Activated T-helper 1 cell treated with anti-CD3 and anti-CD28 coated beads, Interleukin-12 subunit alpha, Interleukin-12 subunit beta, Interleukin-2, Interleukin-4 antibody, amounts not matched to agents 30 ng/mL and 10 ng/mL and 1 ng/mL, durations not matched to agents 14 hours and 24 hours and 36 hours (primary cell): ENCODE measurements around the gene NDUFA11. TPM values are rescaled to one million over a fixed set of nuclear protein-coding genes. Genes with fewer than 3 reads are reported as not detected.
"Not testable (repeated sequence)": the region's sequence is repeated elsewhere in the genome, so short reads cannot be mapped to it uniquely, and the experiment has no call there.

Experiments
- DNase-seq: peaks from one replicate; pipeline ENCODE4 v3.0.0; 2021; ENCODE audit warnings: low spot score
- H3K27ac Mint-ChIP-seq: one replicate; pipeline ENCODE4 v1.8.0; 2021; ENCODE audit warnings: mild to moderate bottlenecking, mixed read lengths
- H3K27me3 Mint-ChIP-seq: one replicate; pipeline ENCODE4 v1.8.0; 2022; ENCODE audit warnings: mild to moderate bottlenecking, moderate library complexity, mixed read lengths; ENCODE audit not compliant: insufficient read depth
- H3K36me3 Mint-ChIP-seq: one replicate; pipeline ENCODE4 v1.8.0; 2021; ENCODE audit warnings: low read depth, mixed read lengths
- H3K4me1 Mint-ChIP-seq: one replicate; pipeline ENCODE4 v1.8.0; 2021; ENCODE audit warnings: low read depth, mixed read lengths
- H3K4me3 Mint-ChIP-seq: one replicate; pipeline ENCODE4 v1.8.0; 2021; ENCODE audit warnings: mild to moderate bottlenecking, moderate library complexity, mixed read lengths
- H3K9me3 Mint-ChIP-seq: one replicate; pipeline ENCODE4 v1.8.0; 2021; ENCODE audit warnings: mixed read lengths
- intact Hi-C: fragments of 100-400 bp; cut with micrococcal nuclease; formaldehyde crosslinking; loops from one replicate; pipeline ENCODE4 v1.15.1; 2024
- total RNA-seq: library from RNA; stranded (reverse); gene quantifications from 2 replicates; pipeline ENCODE4 v1.2.3, GENCODE V29; 2022

Gene NDUFA11
- total RNA-seq, 1 donor from 2014 or later: 243 TPM

GRCh38 chr19:5884065-5884811, 19.4 kb downstream of the NDUFA11 start:
- H3K9me3 Mint-ChIP-seq, H3K36me3 Mint-ChIP-seq, DNase-seq, H3K27me3 Mint-ChIP-seq, H3K4me3 Mint-ChIP-seq, intact Hi-C loops, H3K4me1 Mint-ChIP-seq, H3K27ac Mint-ChIP-seq: not testable (repeated sequence)

GRCh38 chr19:5883157-5883873, 20.3 kb downstream of the NDUFA11 start:
- DNase-seq, H3K36me3 Mint-ChIP-seq, H3K4me1 Mint-ChIP-seq, H3K27me3 Mint-ChIP-seq, H3K9me3 Mint-ChIP-seq, H3K4me3 Mint-ChIP-seq, H3K27ac Mint-ChIP-seq, intact Hi-C loops: not testable (repeated sequence)

- Mint-ChIP-seq H3K4me1 (no peaks in the 10 kb centered on the region), H3K36me3 (no peaks in the 10 kb centered on the region), H3K27ac (no peak overlapping the region), H3K9me3 (no peaks in the 10 kb centered on the region), H3K27me3 (peaks cover 3% of the 10 kb centered on the region), H3K4me3 (no peak overlapping the region)
- DNase-seq: no peak
- intact Hi-C loops: no loop called here
These were observed 21.1 kb downstream of the NDUFA11 start for GRCh38 chr19:5882421-5882968.

GRCh38 chr19:5881543-5882299, 21.9 kb downstream of the NDUFA11 start:
- no peaks in the 10 kb centered on the region for H3K36me3 Mint-ChIP-seq
- H3K27ac Mint-ChIP-seq: no peak overlapping the region
- intact Hi-C loops: no loop called here
- no peaks in the 10 kb centered on the region for H3K9me3 Mint-ChIP-seq
- H3K27me3 Mint-ChIP-seq: peaks cover 3% of the 10 kb centered on the region
- H3K4me3 Mint-ChIP-seq: no peak overlapping the region
- DNase-seq: no peak
- H3K4me1 Mint-ChIP-seq: no peaks in the 10 kb centered on the region

GRCh38 chr19:5880604-5881078, 22.9 kb downstream of the NDUFA11 start:
- no peaks in the 10 kb centered on the region for H3K4me1 Mint-ChIP-seq
- no peaks in the 10 kb centered on the region for H3K9me3 Mint-ChIP-seq
- no peak overlapping the region for H3K4me3 Mint-ChIP-seq
- H3K27me3 Mint-ChIP-seq: peaks cover 3% of the 10 kb centered on the region
- H3K27ac Mint-ChIP-seq: no peak overlapping the region
- no peaks in the 10 kb centered on the region for H3K36me3 Mint-ChIP-seq
- no peak for DNase-seq
- intact Hi-C loops: no loop called here

GRCh38 chr19:5880196-5880595, 23.4 kb downstream of the NDUFA11 start:
- H3K9me3 Mint-ChIP-seq: no peaks in the 10 kb centered on the region
- intact Hi-C loops: no loop called here
- no peak overlapping the region for H3K4me3 Mint-ChIP-seq
- H3K4me1 Mint-ChIP-seq: no peaks in the 10 kb centered on the region
- peaks cover 3% of the 10 kb centered on the region for H3K27me3 Mint-ChIP-seq
- H3K36me3 Mint-ChIP-seq: no peaks in the 10 kb centered on the region
- DNase-seq: no peak
- no peak overlapping the region for H3K27ac Mint-ChIP-seq

- H3K4me3 Mint-ChIP-seq: no peak overlapping the region
- no peaks in the 10 kb centered on the region for H3K36me3 Mint-ChIP-seq
- H3K27me3 Mint-ChIP-seq: no peaks in the 10 kb centered on the region
- H3K27ac Mint-ChIP-seq: no peak overlapping the region
- H3K9me3 Mint-ChIP-seq: no peaks in the 10 kb centered on the region
- H3K4me1 Mint-ChIP-seq: no peaks in the 10 kb centered on the region
- intact Hi-C loops: no loop called here
- DNase-seq: no peak
These were observed 25.7 kb downstream of the NDUFA11 start for GRCh38 chr19:5877882-5878281.

- H3K9me3 Mint-ChIP-seq: no peaks in the 10 kb centered on the region
- no peak for DNase-seq
- H3K36me3 Mint-ChIP-seq: no peaks in the 10 kb centered on the region
- no peaks in the 10 kb centered on the region for H3K4me1 Mint-ChIP-seq
- no peaks in the 10 kb centered on the region for H3K27me3 Mint-ChIP-seq
- no peak overlapping the region for H3K4me3 Mint-ChIP-seq
- intact Hi-C loops: no loop called here
- H3K27ac Mint-ChIP-seq: no peak overlapping the region
These were observed 26.2 kb downstream of the NDUFA11 start for GRCh38 chr19:5877427-5877826.

GRCh38 chr19:5874496-5874895, 29.1 kb downstream of the NDUFA11 start:
- H3K27ac Mint-ChIP-seq, H3K27me3 Mint-ChIP-seq, H3K9me3 Mint-ChIP-seq, intact Hi-C loops, H3K36me3 Mint-ChIP-seq, DNase-seq, H3K4me1 Mint-ChIP-seq, H3K4me3 Mint-ChIP-seq: not testable (repeated sequence)

GRCh38 chr19:5873617-5874199, 29.9 kb downstream of the NDUFA11 start:
- Mint-ChIP-seq H3K27ac (no peak overlapping the region), H3K4me1 (no peaks in the 10 kb centered on the region)

GRCh38 chr19:5870986-5871394, 32.6 kb downstream of the NDUFA11 start:
- H3K27ac Mint-ChIP-seq: no peak overlapping the region
- no peaks in the 10 kb centered on the region for H3K9me3 Mint-ChIP-seq
- intact Hi-C loops: no loop called here
- H3K27me3 Mint-ChIP-seq: no peaks in the 10 kb centered on the region
- no peak overlapping the region for H3K4me3 Mint-ChIP-seq
- no peaks in the 10 kb centered on the region for H3K4me1 Mint-ChIP-seq
- no peaks in the 10 kb centered on the region for H3K36me3 Mint-ChIP-seq
- no peak for DNase-seq

More at GRCh38 chr19:5873617-5874199, 29.9 kb downstream of the NDUFA11 start:
- DNase-seq: no peak
- intact Hi-C loops: no loop called here
- Mint-ChIP-seq H3K9me3 (no peaks in the 10 kb centered on the region), H3K27me3 (no peaks in the 10 kb centered on the region), H3K36me3 (no peaks in the 10 kb centered on the region), H3K4me3 (no peak overlapping the region)

GRCh38 chr19:5867201-5868136, 36.1 kb downstream of the NDUFA11 start:
- Mint-ChIP-seq H3K36me3 (no peaks in the 10 kb centered on the region), H3K27me3 (no peaks in the 10 kb centered on the region), H3K9me3 (no peaks in the 10 kb centered on the region), H3K4me3 (no peak overlapping the region), H3K4me1 (no peaks in the 10 kb centered on the region), H3K27ac (no peak overlapping the region)
- intact Hi-C loops: no loop called here
- no peak for DNase-seq
